Keratinocyte (primary cell): ENCODE results near the gene CDH12.

Experiments
- EZH2 ChIP-seq: IDR thresholded peaks from one replicate; pipeline ENCODE4 v1.6.1; 2012; ENCODE audit warnings: inconsistent platforms, mild to moderate bottlenecking, low read length, moderate library complexity
- TF ChIP-seq, protein P1 (sequence below), 3 experiments: IDR thresholded peaks in 1 of 3; conservative IDR thresholded peaks in 1 of 3; optimal IDR thresholded peaks in 1 of 3; 2 replicates in 2 of 3; 3 replicates in 1 of 3; pipeline versions ENCODE3 to v1.5.1; 2011; ENCODE audit warnings: low read length in 3 of 3, mild to moderate bottlenecking in 3 of 3, moderate library complexity in 2 of 3, control low read depth in 1 of 3, inconsistent platforms in 1 of 3; ENCODE audit not compliant: insufficient read depth in 2 of 3; ENCODE audit errors: extremely low read depth in 1 of 3

DNA sequence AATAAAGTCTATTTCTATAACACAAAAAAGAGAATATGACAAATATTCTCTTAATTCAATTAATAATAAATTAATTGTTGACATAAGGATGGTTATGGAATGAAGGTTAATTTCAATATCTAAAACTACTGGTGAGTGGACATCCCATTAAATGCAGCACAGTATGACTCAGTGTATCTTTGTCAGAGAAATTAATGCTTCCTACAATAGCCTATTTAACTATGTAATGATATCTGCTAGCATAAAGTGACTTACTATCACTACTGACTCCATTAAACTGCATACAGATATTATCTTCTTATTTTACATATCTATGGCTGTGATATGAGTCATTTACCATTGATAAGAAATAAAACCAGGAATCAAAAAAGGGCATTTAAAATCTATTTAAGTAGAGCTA, 298.7 kb downstream of the CDH12 start:
- TF ChIP-seq, protein P1, sequence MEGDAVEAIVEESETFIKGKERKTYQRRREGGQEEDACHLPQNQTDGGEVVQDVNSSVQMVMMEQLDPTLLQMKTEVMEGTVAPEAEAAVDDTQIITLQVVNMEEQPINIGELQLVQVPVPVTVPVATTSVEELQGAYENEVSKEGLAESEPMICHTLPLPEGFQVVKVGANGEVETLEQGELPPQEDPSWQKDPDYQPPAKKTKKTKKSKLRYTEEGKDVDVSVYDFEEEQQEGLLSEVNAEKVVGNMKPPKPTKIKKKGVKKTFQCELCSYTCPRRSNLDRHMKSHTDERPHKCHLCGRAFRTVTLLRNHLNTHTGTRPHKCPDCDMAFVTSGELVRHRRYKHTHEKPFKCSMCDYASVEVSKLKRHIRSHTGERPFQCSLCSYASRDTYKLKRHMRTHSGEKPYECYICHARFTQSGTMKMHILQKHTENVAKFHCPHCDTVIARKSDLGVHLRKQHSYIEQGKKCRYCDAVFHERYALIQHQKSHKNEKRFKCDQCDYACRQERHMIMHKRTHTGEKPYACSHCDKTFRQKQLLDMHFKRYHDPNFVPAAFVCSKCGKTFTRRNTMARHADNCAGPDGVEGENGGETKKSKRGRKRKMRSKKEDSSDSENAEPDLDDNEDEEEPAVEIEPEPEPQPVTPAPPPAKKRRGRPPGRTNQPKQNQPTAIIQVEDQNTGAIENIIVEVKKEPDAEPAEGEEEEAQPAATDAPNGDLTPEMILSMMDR (optimal IDR thresholded peaks at IDR 0.05 in 1 of 3, IDR thresholded peaks at IDR 0.05 in 1 of 3, conservative IDR thresholded peaks at IDR 0.05 in 1 of 3; ENCODE audit: extremely low read depth in 1 of 3, insufficient read depth in 2 of 3, low read length in 3 of 3): no peak
- no peak for TF ChIP-seq EZH2
